GM18507 (cell line): ENCODE data around the gene NUDT16L1.
A peak's percentile ranks its signal among the peaks of the same experiment; 100 is the strongest.

Experiments
- DNase-seq: peaks from one replicate; pipeline ENCODE4 v3.0.0; 2011; ENCODE audit warnings: low read depth; ENCODE audit not compliant: insufficient read length; ENCODE audit errors: extremely low spot score
- FAIRE-seq: peaks from 2 replicates; lab custom pipeline; 2011; peaks lifted over from hg19 to GRCh38; lab: Jason Lieb, UNC

The NUDT16L1 gene

GRCh38 chr16:4663465-4663776 is 29.9 kb upstream of the NUDT16L1 start:
- DNase-seq (no peak), FAIRE-seq (no peak)

- FAIRE-seq (no peak), DNase-seq (no peak)
Measured at GRCh38 chr16:4663777-4664465, 29.4 kb upstream of the NUDT16L1 start.

- FAIRE-seq (peak; percentile 58), DNase-seq (peak; percentile 42)
Measured at GRCh38 chr16:4664538-4665418, 28.6 kb upstream of the NUDT16L1 start.

- no peak for DNase-seq
- FAIRE-seq, result no peak
Measured at GRCh38 chr16:4666537-4667202, 26.7 kb upstream of the NUDT16L1 start.

- FAIRE-seq, result no peak
- no peak for DNase-seq
Measured at GRCh38 chr16:4667203-4667963, 26.0 kb upstream of the NUDT16L1 start.

GRCh38 chr16:4668313-4668960 is 24.9 kb upstream of the NUDT16L1 start:
- DNase-seq, result no peak
- no peak for FAIRE-seq

- FAIRE-seq, result no peak
- DNase-seq, result no peak
Measured at GRCh38 chr16:4673387-4674046, 19.8 kb upstream of the NUDT16L1 start.

GRCh38 chr16:4674926-4675530 is 18.3 kb upstream of the NUDT16L1 start:
- no peak for DNase-seq
- FAIRE-seq, result no peak

- DNase-seq (no peak), FAIRE-seq (no peak)
Measured at GRCh38 chr16:4675864-4676786, 17.2 kb upstream of the NUDT16L1 start.

- DNase-seq, result no peak
Measured at GRCh38 chr16:4676831-4677230, 16.5 kb upstream of the NUDT16L1 start.

GRCh38 chr16:4677390-4677789 is 16.0 kb upstream of the NUDT16L1 start:
- FAIRE-seq (no peak), DNase-seq (no peak)

More at GRCh38 chr16:4676831-4677230, 16.5 kb upstream of the NUDT16L1 start:
- FAIRE-seq, result no peak

- FAIRE-seq (no peak), DNase-seq (no peak)
Measured at GRCh38 chr16:4677994-4678393, 15.4 kb upstream of the NUDT16L1 start.

GRCh38 chr16:4678596-4678995 is 14.8 kb upstream of the NUDT16L1 start:
- DNase-seq (no peak), FAIRE-seq (no peak)

- DNase-seq (no peak), FAIRE-seq (no peak)
Measured at GRCh38 chr16:4679156-4679849, 14.1 kb upstream of the NUDT16L1 start.

- DNase-seq (no peak), FAIRE-seq (no peak)
Measured at GRCh38 chr16:4679850-4680636, 13.3 kb upstream of the NUDT16L1 start.
